AG04449 (cell line): ENCODE measurements around the gene PCK2.

Experiments used
- CTCF ChIA-PET: fragments of 350-600 bp; formaldehyde crosslinking; extraction: SDS; loops from one replicate; lab custom pipeline; 2021; ENCODE audit warnings: antibody characterized with exemption; lab: Yijun Ruan, JAX
- POLR2A ChIA-PET: fragments of 400-600, 350-600 bp; formaldehyde crosslinking; extraction: SDS; loops from one replicate; lab custom pipeline; 2020; ENCODE audit warnings: antibody characterized with exemption, inconsistent platforms; lab: Yijun Ruan, JAX
- DNase-seq: peaks from one replicate; pipeline ENCODE4 v3.0.0-alpha.2; 2010; ENCODE audit warnings: low read depth, low spot score
- H3K4me3 ChIP-seq: 2 replicates; pipeline ENCODE4 v1.5.1; 2011; ENCODE audit warnings: low read depth, mild to moderate bottlenecking, control low read depth, low read length
- TF ChIP-seq, protein P1 (sequence below): IDR thresholded peaks from one replicate; pipeline ENCODE4 v1.5.1; 2011; ENCODE audit warnings: mild to moderate bottlenecking, moderate library complexity, low read length, control low read depth, inconsistent platforms; ENCODE audit not compliant: insufficient read depth; ENCODE audit errors: missing control alignments

Gene PCK2

DNA sequence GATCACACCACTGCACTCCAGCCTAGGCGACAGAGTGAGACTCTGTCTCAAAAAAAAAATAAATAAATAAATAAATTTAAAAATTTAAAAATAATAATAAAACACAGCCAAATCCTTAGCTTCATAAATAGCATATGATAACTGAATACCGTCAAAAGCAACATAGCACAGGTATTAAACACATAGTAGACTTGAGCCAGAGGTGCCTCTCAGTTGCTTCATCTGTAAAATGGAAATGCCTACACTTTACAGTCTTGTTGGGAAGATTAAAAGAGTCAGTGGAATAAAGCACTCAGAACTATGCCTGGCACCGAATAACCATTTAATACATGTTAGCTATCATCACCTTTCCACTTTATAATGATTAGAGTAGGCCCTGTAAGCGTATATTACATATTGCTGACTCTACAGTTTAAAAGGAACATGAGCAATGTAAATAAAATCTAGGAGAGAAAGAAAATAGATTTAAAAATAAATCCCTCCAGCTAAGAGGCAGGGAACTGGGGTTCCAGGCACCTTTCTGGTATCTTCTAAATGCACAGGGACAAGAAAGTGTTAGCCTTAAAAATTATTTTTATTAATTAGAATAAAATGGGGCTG is 12.7 kb downstream of the PCK2 start:
- TF ChIP-seq, protein P1, sequence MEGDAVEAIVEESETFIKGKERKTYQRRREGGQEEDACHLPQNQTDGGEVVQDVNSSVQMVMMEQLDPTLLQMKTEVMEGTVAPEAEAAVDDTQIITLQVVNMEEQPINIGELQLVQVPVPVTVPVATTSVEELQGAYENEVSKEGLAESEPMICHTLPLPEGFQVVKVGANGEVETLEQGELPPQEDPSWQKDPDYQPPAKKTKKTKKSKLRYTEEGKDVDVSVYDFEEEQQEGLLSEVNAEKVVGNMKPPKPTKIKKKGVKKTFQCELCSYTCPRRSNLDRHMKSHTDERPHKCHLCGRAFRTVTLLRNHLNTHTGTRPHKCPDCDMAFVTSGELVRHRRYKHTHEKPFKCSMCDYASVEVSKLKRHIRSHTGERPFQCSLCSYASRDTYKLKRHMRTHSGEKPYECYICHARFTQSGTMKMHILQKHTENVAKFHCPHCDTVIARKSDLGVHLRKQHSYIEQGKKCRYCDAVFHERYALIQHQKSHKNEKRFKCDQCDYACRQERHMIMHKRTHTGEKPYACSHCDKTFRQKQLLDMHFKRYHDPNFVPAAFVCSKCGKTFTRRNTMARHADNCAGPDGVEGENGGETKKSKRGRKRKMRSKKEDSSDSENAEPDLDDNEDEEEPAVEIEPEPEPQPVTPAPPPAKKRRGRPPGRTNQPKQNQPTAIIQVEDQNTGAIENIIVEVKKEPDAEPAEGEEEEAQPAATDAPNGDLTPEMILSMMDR = no peak
- CTCF ChIA-PET = interaction anchor here (1.0 to 7.7 kb wide), 11 partner anchors 11 to 54 kb away, joined by 3 to 247 read pairs (median 19); partner anchors contain the start of genes IRF9, PCK2, PSME1 and PSME2

DNA sequence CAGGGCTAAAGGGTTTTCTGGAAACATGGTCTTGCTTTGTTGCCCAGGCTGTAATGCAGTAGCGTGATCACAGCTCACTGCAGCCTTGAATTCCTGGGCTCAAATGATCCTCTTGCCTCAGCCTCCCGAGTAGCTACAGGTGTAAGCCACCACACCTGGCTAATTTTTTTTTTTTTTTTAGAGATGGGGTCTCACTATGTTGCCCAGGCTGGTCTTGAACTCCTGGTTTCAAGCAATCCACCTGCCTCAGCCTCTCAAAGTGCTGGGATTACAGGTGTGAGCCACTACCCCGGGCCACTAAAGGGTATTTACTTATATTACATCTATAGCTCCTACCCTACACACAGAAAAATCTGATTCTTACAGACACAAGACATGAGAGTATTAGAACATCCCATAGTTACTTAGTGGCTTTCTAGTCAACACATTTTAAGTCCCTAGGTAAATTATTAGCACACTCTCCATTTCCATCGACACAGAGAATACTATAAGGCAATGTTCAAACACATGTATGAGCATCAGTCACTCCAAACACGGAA is 14.3 kb downstream of the PCK2 start:
- CTCF ChIA-PET = interaction anchor here (0.7 to 7.7 kb wide), 24 partner anchors 8 to 200 kb away, joined by 3 to 247 read pairs (median 9); partner anchors contain the start of genes CIDEB, IRF9, PCK2 and PSME1
- no peak for DNase-seq
- H3K4me3 ChIP-seq = no peak overlapping the region
- TF ChIP-seq, protein P1 = no peak
- POLR2A ChIA-PET = interaction anchor here (0.6 to 3.9 kb wide), 6 partner anchors 11 to 464 kb away, joined by 3 to 24 read pairs (median 4); partner anchors contain the start of gene PCK2

More for the DNA sequence above, 12.7 kb downstream of the PCK2 start:
- H3K4me3 ChIP-seq = no peak overlapping the region
- POLR2A ChIA-PET = interaction anchor here (2.1 to 3.9 kb wide), 3 partner anchors 7 to 49 kb away, joined by 8 to 24 read pairs (median 20); partner anchors contain the start of genes DCAF11, NRL and PCK2
- DNase-seq = no peak

DNA sequence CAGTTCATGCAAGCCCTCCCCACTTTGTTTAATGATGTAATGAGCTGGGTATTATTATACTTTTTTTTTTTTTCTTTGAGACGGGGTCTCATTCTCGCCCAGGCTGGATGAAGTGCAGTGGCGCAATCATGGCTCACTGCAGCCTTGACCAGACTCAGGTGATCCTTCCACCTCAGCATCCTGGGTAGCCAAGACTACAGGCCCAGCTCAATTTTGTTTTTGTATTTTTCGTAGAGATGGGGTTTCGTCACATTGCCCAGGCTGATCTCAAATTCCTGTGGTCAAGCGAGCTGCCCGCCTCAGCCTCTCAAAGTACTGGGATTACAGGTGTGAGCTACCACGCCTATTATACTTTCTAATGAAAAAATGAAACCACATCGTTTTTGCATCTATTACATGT is 15.9 kb downstream of the PCK2 start:
- CTCF ChIA-PET = interaction anchor here (0.8 to 7.7 kb wide), 13 partner anchors 10 to 187 kb away, joined by 3 to 247 read pairs (median 15); partner anchors contain the start of genes CARMIL3, EMC9, IRF9 and PCK2
- no peak for DNase-seq
- no peak overlapping the region for H3K4me3 ChIP-seq
- TF ChIP-seq, protein P1 = no peak
- POLR2A ChIA-PET = no interaction called here

DNA sequence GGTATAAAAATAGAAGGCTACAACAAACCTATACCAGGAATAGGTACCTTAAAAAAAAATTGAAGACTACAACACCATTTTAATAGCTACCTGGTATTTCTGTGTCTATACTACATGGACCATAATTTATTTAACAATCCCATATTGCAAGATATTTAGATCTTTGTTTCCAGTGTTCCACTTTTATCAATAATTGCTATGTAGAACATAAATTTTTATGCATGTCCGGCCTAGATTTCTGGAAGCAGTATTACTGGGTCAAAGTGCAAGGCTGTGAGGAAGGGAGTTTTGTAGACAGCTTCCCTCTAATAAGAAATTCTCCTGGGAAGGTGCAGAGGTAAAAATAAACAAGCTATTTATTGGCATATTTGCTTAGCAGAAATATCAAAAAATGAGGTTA is 16.4 kb downstream of the PCK2 start:
- DNase-seq = no peak
- H3K4me3 ChIP-seq = no peak overlapping the region
- ChIA-PET CTCF (interaction anchor here (0.8 to 7.7 kb wide), 13 partner anchors 8 to 187 kb away, joined by 3 to 247 read pairs (median 15); partner anchors contain the start of genes CARMIL3, EMC9, IRF9 and PCK2), POLR2A (no interaction called here)
- TF ChIP-seq, protein P1 = no peak

DNA sequence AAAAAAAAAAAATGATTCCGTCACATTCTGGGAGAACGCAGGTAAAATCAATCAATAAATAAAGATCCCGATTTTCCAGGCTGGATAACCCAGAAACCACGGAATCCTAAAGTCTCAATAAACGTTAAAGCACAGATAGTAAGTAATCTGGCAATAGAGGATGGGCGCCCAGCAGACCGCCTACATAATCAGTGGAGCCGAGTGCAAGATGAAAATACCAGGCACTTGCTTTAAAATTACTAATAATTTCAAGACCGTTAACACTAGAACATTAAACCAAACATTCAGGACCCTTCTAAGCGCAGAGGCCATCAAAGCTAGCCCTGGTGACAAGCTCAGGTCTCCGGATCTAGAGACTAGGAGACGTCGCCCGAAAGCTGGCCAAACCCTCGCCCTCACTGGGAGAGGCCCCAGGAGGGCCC is 19.3 kb downstream of the PCK2 start:
- H3K4me3 ChIP-seq = peak overlapping the region; percentile 73
- TF ChIP-seq, protein P1 = no peak
- CTCF ChIA-PET = interaction anchor here (0.6 to 4.7 kb wide), 9 partner anchors 16 to 194 kb away, joined by 3 to 30 read pairs (median 3); partner anchors contain the start of genes CIDEB, IRF9 and RABGGTA
- POLR2A ChIA-PET = interaction anchor here (1.5 to 2.6 kb wide), 6 partner anchors 8 to 55 kb away, joined by 4 to 44 read pairs (median 8); partner anchors contain the start of genes PCK2, PSME2 and RNF31
- DNase-seq = no peak
